ENCODE measurements around the gene DEPDC1B. TPM values are rescaled to one million over a fixed set of nuclear protein-coding genes. Genes with fewer than 3 reads are reported as not detected.

The DEPDC1B gene, protein sequence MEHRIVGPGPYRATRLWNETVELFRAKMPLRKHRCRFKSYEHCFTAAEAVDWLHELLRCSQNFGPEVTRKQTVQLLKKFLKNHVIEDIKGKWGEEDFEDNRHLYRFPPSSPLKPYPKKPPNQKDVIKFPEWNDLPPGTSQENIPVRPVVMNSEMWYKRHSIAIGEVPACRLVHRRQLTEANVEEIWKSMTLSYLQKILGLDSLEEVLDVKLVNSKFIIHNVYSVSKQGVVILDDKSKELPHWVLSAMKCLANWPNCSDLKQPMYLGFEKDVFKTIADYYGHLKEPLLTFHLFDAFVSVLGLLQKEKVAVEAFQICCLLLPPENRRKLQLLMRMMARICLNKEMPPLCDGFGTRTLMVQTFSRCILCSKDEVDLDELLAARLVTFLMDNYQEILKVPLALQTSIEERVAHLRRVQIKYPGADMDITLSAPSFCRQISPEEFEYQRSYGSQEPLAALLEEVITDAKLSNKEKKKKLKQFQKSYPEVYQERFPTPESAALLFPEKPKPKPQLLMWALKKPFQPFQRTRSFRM
- 63.1 and 80.7 TPM in 2 replicates for total RNA-seq (2022)
- Bru-seq, nascent RNA = percentile 97 among the genes with signal in this experiment
- BruChase-seq, experiment 1, labeled RNA remaining after a 6-hour chase = percentile 78 among the genes with signal in this experiment
- BruChase-seq, experiment 2, labeled RNA remaining after a 2-hour chase = percentile 86 among the genes with signal in this experiment
- long read RNA-seq, transcript DEPDC1B-201 (11 exons, 2,499 nt) = major isoform, 71 of 102 reads
- long read RNA-seq, partial matches to known transcripts = 9 of 102 reads
- long read RNA-seq, other reads (novel, unspliced or antisense) = 19 of 102 reads

GRCh38 chr5:60699609-60700415 is at the start of gene DEPDC1B:
DEPDC1B (minus strand) TSS chr5:60700166; CDS start chr5:60700093, 73 bp downstream.
- Mint-ChIP-seq H3K27ac (ENCODE audit: unreplicated experiment) (peak within 1 kb of the TSS; percentile 93), H3K36me3 (ENCODE audit: insufficient read depth, unreplicated experiment) (peaks cover 43% of the 10 kb centered on the region), H3K4me1 (ENCODE audit: low read depth, unreplicated experiment) (peaks cover 64% of the 10 kb centered on the region), H3K27me3 (ENCODE audit: unreplicated experiment) (no peaks in the 10 kb centered on the region), H3K9me3 (ENCODE audit: low read depth, unreplicated experiment) (peaks cover 2% of the 10 kb centered on the region), H3K4me3 (ENCODE audit: low read depth, unreplicated experiment) (peak within 1 kb of the TSS; percentile 94)
- DNase-seq = peak; percentile 94
- no TSS peak for BruUV-seq (replicated peaks)
- TF ChIP-seq, protein P1, sequence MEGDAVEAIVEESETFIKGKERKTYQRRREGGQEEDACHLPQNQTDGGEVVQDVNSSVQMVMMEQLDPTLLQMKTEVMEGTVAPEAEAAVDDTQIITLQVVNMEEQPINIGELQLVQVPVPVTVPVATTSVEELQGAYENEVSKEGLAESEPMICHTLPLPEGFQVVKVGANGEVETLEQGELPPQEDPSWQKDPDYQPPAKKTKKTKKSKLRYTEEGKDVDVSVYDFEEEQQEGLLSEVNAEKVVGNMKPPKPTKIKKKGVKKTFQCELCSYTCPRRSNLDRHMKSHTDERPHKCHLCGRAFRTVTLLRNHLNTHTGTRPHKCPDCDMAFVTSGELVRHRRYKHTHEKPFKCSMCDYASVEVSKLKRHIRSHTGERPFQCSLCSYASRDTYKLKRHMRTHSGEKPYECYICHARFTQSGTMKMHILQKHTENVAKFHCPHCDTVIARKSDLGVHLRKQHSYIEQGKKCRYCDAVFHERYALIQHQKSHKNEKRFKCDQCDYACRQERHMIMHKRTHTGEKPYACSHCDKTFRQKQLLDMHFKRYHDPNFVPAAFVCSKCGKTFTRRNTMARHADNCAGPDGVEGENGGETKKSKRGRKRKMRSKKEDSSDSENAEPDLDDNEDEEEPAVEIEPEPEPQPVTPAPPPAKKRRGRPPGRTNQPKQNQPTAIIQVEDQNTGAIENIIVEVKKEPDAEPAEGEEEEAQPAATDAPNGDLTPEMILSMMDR (IDR thresholded peaks at IDR 0.05; ENCODE audit: unreplicated experiment) = no peak
- CTCF ChIA-PET = interaction anchor here (0.6 to 2.5 kb wide), 11 partner anchors 9 to 239 kb away, joined by 3 to 16 read pairs (median 5); partner anchors contain the start of gene ELOVL7
- intact Hi-C loops (cut with micrococcal nuclease; ENCODE audit: unreplicated experiment) = no loop called here

GRCh38 chr5:60744682-60745081 is 44.7 kb upstream of the DEPDC1B start:
- H3K4me1 Mint-ChIP-seq (ENCODE audit: low read depth, unreplicated experiment) = no peaks in the 10 kb centered on the region
- no TSS peak for BruUV-seq (replicated peaks)
- H3K27ac Mint-ChIP-seq (ENCODE audit: unreplicated experiment) = no peak overlapping the region
- TF ChIP-seq, protein P1 (IDR thresholded peaks at IDR 0.05; ENCODE audit: unreplicated experiment) = no peak
- intact Hi-C loops (cut with micrococcal nuclease; ENCODE audit: unreplicated experiment) = no loop called here
- no peak overlapping the region for H3K4me3 Mint-ChIP-seq (ENCODE audit: low read depth, unreplicated experiment)
- H3K36me3 Mint-ChIP-seq (ENCODE audit: insufficient read depth, unreplicated experiment) = no peaks in the 10 kb centered on the region
- H3K27me3 Mint-ChIP-seq (ENCODE audit: unreplicated experiment) = no peaks in the 10 kb centered on the region
- CTCF ChIA-PET = no interaction called here
- H3K9me3 Mint-ChIP-seq (ENCODE audit: low read depth, unreplicated experiment) = peaks cover 5% of the 10 kb centered on the region
- DNase-seq = no peak

GRCh38 chr5:60743511-60744314 is 43.7 kb upstream of the DEPDC1B start:
- Mint-ChIP-seq H3K36me3 (ENCODE audit: insufficient read depth, unreplicated experiment) (no peaks in the 10 kb centered on the region), H3K27me3 (ENCODE audit: unreplicated experiment) (no peaks in the 10 kb centered on the region), H3K27ac (ENCODE audit: unreplicated experiment) (no peak overlapping the region), H3K4me1 (ENCODE audit: low read depth, unreplicated experiment) (no peaks in the 10 kb centered on the region), H3K4me3 (ENCODE audit: low read depth, unreplicated experiment) (no peak overlapping the region), H3K9me3 (ENCODE audit: low read depth, unreplicated experiment) (peaks cover 5% of the 10 kb centered on the region)
- TF ChIP-seq, protein P1 (IDR thresholded peaks at IDR 0.05; ENCODE audit: unreplicated experiment) = no peak
- no peak for DNase-seq
- CTCF ChIA-PET = no interaction called here
- intact Hi-C loops (cut with micrococcal nuclease; ENCODE audit: unreplicated experiment) = no loop called here
- BruUV-seq (replicated peaks) = no TSS peak
